Motor neuron (in vitro differentiated cells): Measurements from ENCODE around the gene UMOD. TPM values are rescaled to one million over a fixed set of nuclear protein-coding genes. Genes with fewer than 3 reads are reported as not detected.
"Not testable (repeated sequence)": the region's sequence is repeated elsewhere in the genome, so short reads cannot be mapped to it uniquely, and the experiment has no call there.

Experiments used
- ATAC-seq, 8 experiments: fragments of 200-7000 bp; cut with Tn5 transposase; replicated peaks in 6 of 8; 2 replicates each; pipeline ENCODE4 v1.8.0; 2021; ENCODE audit warnings: mild to moderate bottlenecking in 8 of 8, moderate library complexity in 8 of 8
- H3K27ac ChIP-seq, 2 donors: fragments of 250-450 bp; sonication (Bioruptor Pico); 2 replicates each; pipeline ENCODE4 v1.9.0; 2021; ENCODE audit warnings: antibody characterized with exemption in 2 of 2, mild to moderate bottlenecking in 2 of 2, moderate library complexity in 1 of 2
- H3K4me1 ChIP-seq, 2 donors: fragments of 250-450 bp; sonication (Bioruptor Pico); replicated peaks in 1 of 2; 2 replicates each; pipeline ENCODE4 v1.6.1; 2021; ENCODE audit warnings: antibody characterized with exemption in 2 of 2, mild to moderate bottlenecking in 2 of 2, moderate library complexity in 1 of 2
- H3K4me3 ChIP-seq, 5 donors: fragments of 250-450 bp; sonication (Bioruptor Pico); 2 replicates each; pipeline ENCODE4 v1.9.0; 2021; ENCODE audit warnings: antibody characterized with exemption in 5 of 5, mild to moderate bottlenecking in 5 of 5, moderate library complexity in 4 of 5
- WGBS, 10 experiments: fragments of 450-650 bp; shearing (Covaris generic); methylation state at CpG; one replicate each; pipeline ENCODE4 v1.0.0; 2022; 5-methylcytosine and 5-hydroxymethylcytosine counted together
- in situ Hi-C, 9 experiments: fragments of 400-800 bp; cut with MboI; loops; one replicate each; pipeline ENCODE4 v1.15.0; 2021; ENCODE audit warnings: low sequenced_read_pairs in 9 of 9, low pct_unique_long_range_greater_than_20kb in 2 of 9; ENCODE audit not compliant: unreplicated experiment in 9 of 9
- total RNA-seq, 8 experiments: library from RNA; unstranded; fragments of 300-600 nt; gene quantifications; 2 replicates each; pipeline versions ENCODE4 v1.2.3 to v1.2.4, GENCODE V29; 2022

Gene UMOD
- total RNA-seq, 8 experiments from 2014 or later, result not detected

DNA sequence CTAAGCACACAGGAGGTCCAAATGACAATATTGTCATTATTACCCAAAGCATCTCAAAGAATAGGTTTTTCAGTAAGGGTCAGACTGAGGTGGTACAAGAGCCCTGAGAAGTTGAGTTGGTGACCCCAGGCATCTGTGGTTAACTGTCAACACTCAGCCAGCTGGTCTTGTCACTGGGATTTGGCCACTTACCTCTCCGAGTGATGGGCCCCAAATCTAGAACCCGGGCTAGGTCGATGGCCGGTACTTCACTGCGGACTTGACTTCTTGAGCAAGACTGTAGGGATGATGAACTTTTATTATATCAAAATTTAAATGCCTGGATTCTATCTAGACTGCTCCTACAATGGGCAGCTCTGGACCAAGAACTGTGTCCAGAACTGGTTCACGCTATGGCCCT lies 36.8 kb downstream of the UMOD start:
- Histone ChIP-seq H3K4me3 (no peak overlapping the region), H3K27ac (no peak overlapping the region), H3K4me1 (no peaks in the 10 kb centered on the region)
- WGBS, 10 experiments, result 40 to 97% (median 90%) methylated on average over 1 to 5 of the region's 6 CpGs; no CpG with 5 or more reads in 5 of the 10 experiments
- ATAC-seq, result no peak
- in situ Hi-C loops, result no loop called here

DNA sequence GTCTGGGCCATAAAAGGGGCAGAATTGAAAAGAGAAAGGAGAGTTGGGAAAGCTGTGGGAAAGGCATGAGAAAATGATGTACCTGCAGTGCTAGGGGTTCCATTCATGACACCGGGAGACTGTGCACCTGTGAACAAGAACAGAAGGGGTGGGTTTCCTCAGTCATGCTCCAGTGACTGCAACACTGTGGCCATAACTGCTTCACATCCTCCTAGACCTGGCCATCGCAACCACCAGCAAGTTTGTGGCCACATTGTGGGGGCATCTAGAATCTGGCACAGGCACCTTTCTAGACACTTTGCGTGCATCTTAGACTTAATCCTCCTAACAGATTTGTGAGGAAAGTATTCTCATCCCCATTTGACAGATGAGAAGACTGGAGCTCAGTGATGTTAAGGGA lies 37.9 kb downstream of the UMOD start:
- 0 to 100% (median 79%) methylated on average over 1 to 2 of the region's 3 CpGs; no CpG with 5 or more reads in 4 of the 10 experiments for WGBS, 10 experiments
- in situ Hi-C loops, result no loop called here

DNA sequence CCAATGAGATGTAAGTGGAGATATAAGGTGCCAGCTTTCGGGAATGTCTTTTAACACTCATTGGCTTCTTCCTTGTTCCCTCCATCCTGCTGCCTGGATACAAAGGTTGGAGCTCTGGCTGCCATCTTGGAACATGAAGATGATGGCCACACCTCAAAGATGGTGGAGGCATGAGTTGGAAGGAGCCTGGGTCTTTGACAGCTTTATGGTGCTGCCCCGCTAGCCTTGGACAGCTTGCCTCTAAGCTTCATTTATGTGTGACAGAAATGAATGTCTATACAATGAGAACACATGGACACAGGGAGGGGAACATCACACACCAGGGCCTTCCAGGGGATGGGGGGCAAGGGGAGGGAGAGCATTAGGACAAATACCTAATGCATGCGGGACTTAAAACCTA lies 38.8 kb downstream of the UMOD start:
- 0 to 100% (median 70%) methylated on average over 1 to 2 of the region's 3 CpGs; no CpG with 5 or more reads in 2 of the 10 experiments for WGBS, 10 experiments
- in situ Hi-C loops, result no loop called here

More for the DNA sequence above, 37.9 kb downstream of the UMOD start:
- H3K4me1 ChIP-seq, result no peaks in the 10 kb centered on the region
- ATAC-seq, result no peak
- no peak overlapping the region for H3K27ac ChIP-seq
- H3K4me3 ChIP-seq, result no peak overlapping the region

DNA sequence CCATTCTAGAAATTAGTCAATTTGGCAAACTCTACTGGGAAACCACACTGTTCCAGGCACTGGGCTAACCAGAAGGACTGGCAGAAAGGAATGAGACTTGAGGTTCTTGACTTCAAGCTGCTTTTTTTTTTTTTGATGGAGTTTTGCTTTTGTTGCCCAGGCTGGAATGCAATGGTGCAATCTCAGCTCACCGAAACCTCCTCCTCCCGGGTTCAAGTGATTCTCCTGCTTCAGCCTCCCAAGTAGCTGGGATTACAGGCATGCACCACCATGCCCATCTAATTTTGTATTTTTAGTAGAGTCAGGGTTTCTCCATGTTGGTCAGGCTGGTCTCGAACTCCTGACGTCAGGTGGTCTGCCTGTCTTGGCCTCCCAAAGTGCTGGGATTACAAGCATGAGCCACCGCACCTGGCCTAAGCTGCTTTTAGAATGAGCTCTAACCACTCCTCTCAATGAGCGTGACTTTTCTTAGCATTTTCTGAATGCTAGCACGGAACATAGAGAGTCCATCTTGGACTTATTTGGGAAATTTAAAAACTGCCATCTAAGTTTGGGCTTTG lies 39.9 kb downstream of the UMOD start:
- in situ Hi-C loops, ATAC-seq, H3K4me1 ChIP-seq, H3K27ac ChIP-seq, H3K4me3 ChIP-seq: not testable (repeated sequence)
- WGBS, 10 experiments, result 12 to 95% (median 77%) methylated on average over 2 to 5 of the region's 7 CpGs; no CpG with 5 or more reads in 1 of the 10 experiments

More for the DNA sequence above, 38.8 kb downstream of the UMOD start:
- H3K27ac ChIP-seq, result no peak overlapping the region
- no peaks in the 10 kb centered on the region for H3K4me1 ChIP-seq
- no peak overlapping the region for H3K4me3 ChIP-seq
- ATAC-seq, result no peak

DNA sequence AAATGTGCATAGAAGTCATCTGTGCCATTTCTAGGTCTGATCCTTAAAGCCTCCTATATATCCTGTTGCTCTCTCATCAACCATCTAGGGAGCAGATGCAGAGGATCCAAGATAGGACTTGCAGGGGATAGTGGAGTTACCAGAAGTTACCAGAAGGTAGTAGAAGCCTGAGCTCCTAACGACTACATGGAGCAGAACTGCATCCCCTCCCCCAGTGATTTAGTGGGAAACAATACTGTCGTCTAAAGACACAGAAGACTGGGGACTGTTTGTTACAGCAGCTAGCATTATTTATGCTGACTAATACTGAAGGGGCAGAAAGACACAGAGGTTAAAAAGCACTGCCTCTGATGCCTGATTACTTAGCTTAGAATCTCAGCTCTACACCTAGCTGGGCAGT lies 41.0 kb downstream of the UMOD start:
- Histone ChIP-seq H3K4me1 (no peaks in the 10 kb centered on the region), H3K27ac (no peak overlapping the region), H3K4me3 (no peak overlapping the region)
- 0 to 70% (median 67%) methylated on average over 1 to 2 of the region's 2 CpGs; no CpG with 5 or more reads in 5 of the 10 experiments for WGBS, 10 experiments
- no peak for ATAC-seq
- in situ Hi-C loops, result no loop called here

DNA sequence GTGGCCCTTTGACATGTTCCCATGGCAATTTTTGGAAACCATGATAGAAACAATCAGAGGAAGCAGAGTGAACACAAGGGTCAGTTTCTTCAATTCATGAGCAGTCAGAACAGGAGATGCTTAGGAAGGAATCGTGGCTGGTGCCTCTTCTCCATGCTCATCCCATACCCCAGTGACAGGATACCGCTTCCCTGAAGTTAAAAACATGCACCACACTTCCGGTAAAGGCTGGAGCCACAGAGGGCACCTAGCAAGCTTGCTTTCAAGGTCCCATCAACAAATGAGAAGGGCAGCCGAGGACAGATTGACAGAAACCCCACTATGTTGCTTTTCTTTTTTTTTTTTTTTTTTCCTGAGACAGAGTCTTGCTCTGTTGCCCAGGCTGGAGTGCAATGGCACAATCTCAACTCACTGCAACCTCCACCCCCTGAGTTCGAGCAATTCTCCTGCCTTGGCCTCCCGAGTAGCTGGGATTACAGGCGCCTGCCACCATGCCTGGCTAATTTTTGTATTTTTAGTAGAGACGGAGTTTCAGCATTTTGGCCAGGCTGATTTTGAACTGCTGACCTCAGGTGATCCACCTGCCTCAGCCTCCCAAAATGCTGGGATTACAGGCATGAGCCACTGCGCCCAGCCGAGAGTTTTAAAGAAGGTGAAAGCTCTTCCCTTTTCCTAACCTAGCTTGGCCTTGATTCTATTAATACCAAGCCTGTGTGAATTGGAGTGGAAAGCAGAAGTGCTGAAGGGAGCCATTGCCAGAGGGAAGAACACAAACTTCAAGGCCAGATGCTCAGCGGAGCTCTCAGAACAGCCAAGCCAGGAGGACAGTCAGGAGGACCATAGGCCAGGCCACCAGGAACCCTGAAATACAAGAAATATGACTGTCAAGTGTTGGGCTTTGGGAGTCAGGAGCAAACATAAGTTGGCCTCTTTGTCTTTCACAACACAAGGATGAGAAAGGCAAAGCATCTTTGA lies 41.8 kb downstream of the UMOD start:
- Histone ChIP-seq H3K27ac (no peak overlapping the region), H3K4me1 (no peaks in the 10 kb centered on the region), H3K4me3 (no peak overlapping the region)
- 0 to 90% (median 73%) methylated on average over 1 to 10 of the region's 11 CpGs; no CpG with 5 or more reads in 3 of the 10 experiments for WGBS, 10 experiments
- no peak for ATAC-seq
- in situ Hi-C loops, result no loop called here

DNA sequence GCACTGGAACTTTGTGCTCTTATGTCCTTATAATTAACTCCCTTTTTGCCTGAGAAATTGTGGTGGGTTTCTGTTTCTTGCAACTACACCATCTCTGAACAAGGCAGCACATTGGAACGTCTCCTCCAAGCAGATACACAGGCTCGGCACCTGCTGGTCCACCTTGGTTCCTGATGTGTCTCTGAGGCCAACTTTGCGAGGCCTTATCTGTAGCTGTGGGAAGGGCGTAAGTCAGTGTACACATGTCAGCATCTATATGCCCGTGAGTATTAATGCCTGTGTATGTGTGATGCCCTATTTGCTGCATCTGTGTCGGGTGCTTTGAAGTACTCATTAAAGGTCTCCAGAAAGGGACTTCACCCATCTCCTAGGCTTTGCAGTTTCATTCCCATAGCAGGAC lies 42.7 kb downstream of the UMOD start:
- in situ Hi-C loops, result loop anchor here in 2 of 9 experiments (10.0 kb wide), 1 partner anchor 405 kb away; no protein-coding TSS in a partner anchor
- Histone ChIP-seq H3K27ac (no peak overlapping the region), H3K4me1 (no peaks in the 10 kb centered on the region), H3K4me3 (no peak overlapping the region)
- ATAC-seq, result no peak
- 12 to 100% (median 26%) methylated on average over 1 to 6 of the region's 6 CpGs; no CpG with 5 or more reads in 5 of the 10 experiments for WGBS, 10 experiments

DNA sequence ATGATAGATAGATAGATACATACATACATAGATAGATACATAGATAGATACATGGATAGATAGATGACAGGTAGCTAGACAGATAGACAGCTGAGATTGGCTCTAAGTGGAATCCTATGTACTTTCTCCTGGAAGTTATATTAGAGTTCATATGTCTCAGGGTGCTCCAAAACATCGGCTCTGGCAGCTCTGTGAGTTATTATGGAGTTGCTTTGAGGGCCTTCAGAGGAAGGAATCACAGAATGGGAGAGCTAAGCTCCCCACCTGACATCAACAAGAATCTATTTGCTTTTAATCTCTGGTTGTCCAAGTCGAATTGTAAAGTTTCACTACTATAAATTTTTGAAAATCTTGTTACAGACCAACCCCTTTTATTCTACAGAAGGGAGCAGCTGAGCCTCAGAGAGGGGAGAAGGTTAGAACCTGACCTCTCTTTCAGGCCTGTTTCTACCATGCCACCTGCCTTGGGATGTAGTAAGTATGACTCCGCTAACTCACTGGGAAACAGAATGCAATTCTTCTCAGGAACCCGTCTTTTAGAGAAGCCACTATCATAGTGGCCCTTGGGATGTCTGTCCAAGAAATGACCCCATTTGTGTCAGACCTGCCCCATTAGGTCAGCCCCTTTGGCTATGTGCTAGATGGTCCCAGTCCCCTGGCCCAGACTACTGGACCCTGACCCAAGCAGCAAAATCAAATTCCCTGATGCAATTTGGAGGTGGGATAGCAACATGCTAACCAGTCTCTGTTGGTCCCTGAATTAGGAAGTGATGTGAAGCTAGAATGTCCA lies 43.5 kb downstream of the UMOD start:
- in situ Hi-C loops, result loop anchor here in 2 of 9 experiments (10.0 kb wide), 1 partner anchor 404 kb away; no protein-coding TSS in a partner anchor
- no peak for ATAC-seq
- H3K4me3 ChIP-seq, result no peak overlapping the region
- H3K4me1 ChIP-seq, result no peaks in the 10 kb centered on the region
- H3K27ac ChIP-seq, result no peak overlapping the region
- 0 to 57% (median 13%) methylated on average over 1 to 4 of the region's 4 CpGs; no CpG with 5 or more reads in 2 of the 10 experiments for WGBS, 10 experiments

DNA sequence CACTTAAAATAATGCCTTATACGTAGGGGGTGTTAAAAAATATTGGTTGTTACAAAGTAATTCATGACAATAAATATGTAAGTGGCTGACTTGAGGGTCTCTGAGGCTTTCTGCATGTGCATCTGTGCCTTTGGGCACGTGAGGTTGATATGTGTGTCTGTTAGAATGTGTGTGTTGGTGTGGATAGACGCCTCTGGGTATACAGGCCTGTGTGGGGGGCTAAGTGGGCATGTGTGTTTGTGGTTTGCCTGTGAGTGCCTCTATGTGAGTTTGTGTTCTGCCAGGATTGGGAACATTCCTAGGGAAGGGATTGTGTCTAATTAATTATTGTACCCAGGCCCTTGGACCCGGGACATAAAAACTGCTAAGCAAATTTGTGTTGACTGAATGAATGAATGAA lies 44.2 kb downstream of the UMOD start:
- Histone ChIP-seq H3K4me3 (no peak overlapping the region), H3K27ac (no peak overlapping the region), H3K4me1 (no peaks in the 10 kb centered on the region)
- in situ Hi-C loops, result loop anchor here in 2 of 9 experiments (10.0 kb wide), 1 partner anchor 403 kb away; no protein-coding TSS in a partner anchor
- 0 to 100% (median 30%) methylated on average over 1 to 3 of the region's 4 CpGs; no CpG with 5 or more reads in 2 of the 10 experiments for WGBS, 10 experiments
- ATAC-seq, result no peak

DNA sequence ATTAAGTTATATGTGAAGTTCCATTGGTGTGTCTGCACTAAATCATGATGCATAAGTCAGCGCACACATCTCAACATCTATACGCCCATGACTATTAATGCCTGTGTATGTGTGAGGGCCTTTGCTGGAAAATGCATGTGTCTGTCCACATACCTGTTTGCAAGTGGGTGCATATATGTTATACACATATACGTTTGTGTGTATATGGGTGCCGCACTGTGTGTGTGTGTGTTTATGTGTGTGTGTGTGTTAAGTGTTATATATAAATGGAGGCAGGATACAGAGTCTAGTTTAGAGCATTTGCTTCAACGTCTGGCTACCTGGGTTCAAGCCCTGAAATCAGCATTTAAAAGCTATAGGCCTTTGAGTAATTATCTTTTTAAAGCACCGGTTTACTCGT lies 44.7 kb downstream of the UMOD start:
- no peaks in the 10 kb centered on the region for H3K4me1 ChIP-seq
- no peak for ATAC-seq
- no peak overlapping the region for H3K27ac ChIP-seq
- no peak overlapping the region for H3K4me3 ChIP-seq
- in situ Hi-C loops, result loop anchor here in 2 of 9 experiments (10.0 kb wide), 1 partner anchor 403 kb away; no protein-coding TSS in a partner anchor
- WGBS, 10 experiments, result 60 to 100% (median 92%) methylated on average over 1 to 5 of the region's 7 CpGs; no CpG with 5 or more reads in 4 of the 10 experiments

DNA sequence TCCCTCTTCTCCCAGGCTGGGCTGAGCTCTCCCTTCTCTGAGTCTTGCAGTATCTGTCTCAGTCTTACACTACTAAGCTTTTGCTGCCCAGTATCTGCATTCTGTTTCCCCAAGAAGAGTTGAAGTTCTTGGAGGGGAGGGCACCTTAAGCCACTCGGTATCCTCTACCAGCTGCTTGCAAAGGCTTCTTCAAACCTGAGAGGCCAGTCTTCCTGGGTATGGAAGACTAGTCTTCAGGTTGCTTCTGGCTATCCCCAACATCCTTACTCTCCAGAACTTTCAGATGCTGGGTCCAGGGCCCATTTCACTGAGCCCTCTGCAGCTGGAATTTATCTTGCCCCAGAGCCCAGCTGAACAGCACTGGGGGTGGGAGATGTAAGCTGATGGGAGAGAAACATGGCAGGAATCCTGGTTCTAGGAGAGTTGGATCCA lies 45.3 kb downstream of the UMOD start:
- Histone ChIP-seq H3K4me3 (no peak overlapping the region), H3K4me1 (no peaks in the 10 kb centered on the region), H3K27ac (no peak overlapping the region)
- WGBS, 10 experiments, result 0 to 67% (median 33%) methylated on average over 1 of the region's 1 CpG; no CpG with 5 or more reads in 7 of the 10 experiments
- no peak for ATAC-seq
- in situ Hi-C loops, result loop anchor here in 2 of 9 experiments (10.0 kb wide), 1 partner anchor 402 kb away; no protein-coding TSS in a partner anchor

DNA sequence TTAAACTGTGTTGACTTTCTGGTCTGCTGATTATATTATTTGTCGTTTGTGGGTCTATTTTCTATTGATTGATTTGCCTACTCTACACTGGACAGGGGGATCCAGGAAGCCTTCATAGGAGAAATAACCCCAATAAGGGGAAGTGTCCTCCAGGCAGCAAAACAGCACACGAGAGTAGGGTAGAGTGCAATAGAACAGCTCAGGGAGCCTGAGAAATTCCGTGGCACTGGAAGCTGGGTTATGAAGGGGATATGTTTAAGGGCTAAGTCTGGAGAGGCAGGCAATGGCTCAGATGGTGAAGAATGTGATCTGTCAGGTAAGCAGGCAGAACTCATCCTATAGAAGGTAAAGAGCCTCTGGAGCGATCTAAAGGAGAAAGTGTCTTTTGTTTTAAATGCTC lies 46.1 kb downstream of the UMOD start:
- Histone ChIP-seq H3K4me3 (no peak overlapping the region), H3K27ac (no peak overlapping the region), H3K4me1 (peaks cover 0 to 4% of the 10 kb centered on the region in 2 donors)
- no peak for ATAC-seq
- WGBS, 10 experiments, result 0 to 78% (median 48%) methylated on average over 1 to 3 of the region's 4 CpGs; no CpG with 5 or more reads in 2 of the 10 experiments
- in situ Hi-C loops, result loop anchor here in 2 of 9 experiments (10.0 kb wide), 1 partner anchor 402 kb away; no protein-coding TSS in a partner anchor
